Trophoblast cell (in vitro differentiated cells and primary cell): ENCODE results near the gene NCAM1.

Experiments used
- DNase-seq, 2 donors: peaks; one replicate each; pipeline ENCODE4 v3.0.0-alpha.2; 2016
- H2AFZ ChIP-seq: 2 replicates; pipeline ENCODE4 v1.6.1; 2013; ENCODE audit warnings: low read length, moderate library complexity, mild to moderate bottlenecking; ENCODE audit not compliant: insufficient read depth, poor library complexity
- H2AK5ac ChIP-seq: 2 replicates; pipeline ENCODE4 v1.6.1; 2013; ENCODE audit warnings: mild to moderate bottlenecking, low read length
- H2BK120ac ChIP-seq: 2 replicates; pipeline ENCODE4 v1.6.1; 2013; ENCODE audit warnings: low read length, mild to moderate bottlenecking, moderate library complexity; ENCODE audit not compliant: insufficient read depth, poor library complexity
- H2BK12ac ChIP-seq: 2 replicates; pipeline ENCODE4 v1.6.1; 2013; ENCODE audit warnings: mild to moderate bottlenecking, low read length, moderate library complexity
- H2BK5ac ChIP-seq: 2 replicates; pipeline ENCODE4 v1.6.1; 2013; ENCODE audit warnings: low read length, low read depth, moderate library complexity, mild to moderate bottlenecking; ENCODE audit not compliant: poor library complexity
- H3K14ac ChIP-seq: 2 replicates; pipeline ENCODE4 v1.6.1; 2013; ENCODE audit warnings: mild to moderate bottlenecking, low read length
- H3K18ac ChIP-seq: 2 replicates; pipeline ENCODE4 v1.6.1; 2013; ENCODE audit warnings: mild to moderate bottlenecking, low read length
- H3K23ac ChIP-seq: 2 replicates; pipeline ENCODE4 v1.6.1; 2013; ENCODE audit warnings: low read length
- H3K27ac ChIP-seq: 2 replicates; pipeline ENCODE4 v1.5.1; 2013; ENCODE audit warnings: low read depth, mild to moderate bottlenecking, inconsistent platforms, low read length, moderate library complexity
- H3K27me3 ChIP-seq: 2 replicates; pipeline ENCODE4 v1.6.1; 2013; ENCODE audit warnings: inconsistent platforms, mild to moderate bottlenecking, low read length, moderate library complexity; ENCODE audit not compliant: insufficient read depth
- H3K36me3 ChIP-seq, 2 experiments: 1 replicate in 1 of 2; 2 replicates in 1 of 2; pipeline ENCODE4 v1.6.1; 2013; ENCODE audit warnings: low read length in 2 of 2, mild to moderate bottlenecking in 2 of 2, moderate library complexity in 1 of 2; ENCODE audit not compliant: insufficient read depth in 2 of 2, control insufficient read depth in 1 of 2
- H3K4ac ChIP-seq: 2 replicates; pipeline ENCODE4 v1.6.1; 2013; ENCODE audit warnings: low read depth, mild to moderate bottlenecking, low read length, moderate library complexity
- H3K4me1 ChIP-seq, 2 experiments: 1 replicate in 1 of 2; 2 replicates in 1 of 2; pipeline ENCODE4 v1.6.1; 2013; ENCODE audit warnings: low read length in 2 of 2, mild to moderate bottlenecking in 2 of 2, moderate library complexity in 1 of 2; ENCODE audit not compliant: insufficient read depth in 2 of 2, control insufficient read depth in 1 of 2
- H3K4me2 ChIP-seq: 2 replicates; pipeline ENCODE4 v1.6.1; 2013; ENCODE audit warnings: inconsistent platforms, mild to moderate bottlenecking, low read length, moderate library complexity
- H3K4me3 ChIP-seq: 2 replicates; pipeline ENCODE4 v1.5.1; 2013; ENCODE audit warnings: mild to moderate bottlenecking, low read depth, low read length, inconsistent platforms
- H3K79me1 ChIP-seq: one replicate; pipeline ENCODE4 v1.6.1; 2013; ENCODE audit warnings: low read length
- H3K79me2 ChIP-seq: 2 replicates; pipeline ENCODE4 v1.6.1; 2013; ENCODE audit warnings: low read length, mild to moderate bottlenecking; ENCODE audit not compliant: control insufficient read depth, insufficient read depth, poor library complexity
- H3K9ac ChIP-seq: 2 replicates; pipeline ENCODE4 v1.6.1; 2013; ENCODE audit warnings: mild to moderate bottlenecking, low read length
- H3K9me3 ChIP-seq: 2 replicates; pipeline ENCODE4 v1.6.1; 2013; ENCODE audit warnings: low read depth, mild to moderate bottlenecking, control low read depth, inconsistent platforms, low read length; ENCODE audit not compliant: insufficient read depth
- H4K12ac ChIP-seq: 2 replicates; pipeline ENCODE4 v1.6.1; 2013; ENCODE audit warnings: low read depth, mild to moderate bottlenecking, low read length, moderate library complexity
- H4K8ac ChIP-seq: 2 replicates; pipeline ENCODE4 v1.6.1; 2013; ENCODE audit warnings: low read depth, mild to moderate bottlenecking, low read length, moderate library complexity
- H4K91ac ChIP-seq: one replicate; pipeline ENCODE4 v1.6.1; 2013; ENCODE audit warnings: low read depth, mild to moderate bottlenecking, low read length, moderate library complexity
- WGBS: extraction: QIAGEN DNeasy Blood & Tissue Kit; methylation state at CpG from one replicate; pipeline ENCODE4 v1.1.7; 2013; ENCODE audit warnings: missing lambda C conversion rate; ENCODE audit not compliant: insufficient read length, insufficient coverage; ENCODE audit errors: extremely low coverage; 5-methylcytosine and 5-hydroxymethylcytosine counted together

NCAM1 gene

GRCh38 chr11:113247221-113247620, 286.0 kb downstream of the NCAM1 start:
- H2AK5ac ChIP-seq: no peak overlapping the region
- no peak overlapping the region for H3K4me3 ChIP-seq
- no peak overlapping the region for H3K4me2 ChIP-seq
- no peak overlapping the region for H3K9ac ChIP-seq
- H3K4me1 ChIP-seq: no peaks in the 10 kb centered on the region
- no peak overlapping the region for H4K12ac ChIP-seq
- no peaks in the 10 kb centered on the region for H3K79me1 ChIP-seq
- no peak overlapping the region for H4K91ac ChIP-seq
- DNase-seq: no peak
- no peak overlapping the region for H2BK120ac ChIP-seq
- H3K14ac ChIP-seq: no peak overlapping the region
- no peak overlapping the region for H2AFZ ChIP-seq
- no peaks in the 10 kb centered on the region for H3K36me3 ChIP-seq
- H3K4ac ChIP-seq: no peak overlapping the region
- no CpG with 5 or more reads among the region's 8 CpGs for WGBS
- no peak overlapping the region for H2BK12ac ChIP-seq
- H3K27me3 ChIP-seq: no peaks in the 10 kb centered on the region
- H3K23ac ChIP-seq: no peak overlapping the region
- no peak overlapping the region for H3K27ac ChIP-seq
- H3K79me2 ChIP-seq: no peaks in the 10 kb centered on the region
- H4K8ac ChIP-seq: no peak overlapping the region
- H3K9me3 ChIP-seq: no peaks in the 10 kb centered on the region
- no peak overlapping the region for H2BK5ac ChIP-seq
- no peak overlapping the region for H3K18ac ChIP-seq

- Histone ChIP-seq H2AK5ac (no peak overlapping the region), H4K8ac (no peak overlapping the region), H2BK120ac (no peak overlapping the region), H3K18ac (no peak overlapping the region), H3K4me1 (no peaks in the 10 kb centered on the region), H3K9me3 (no peaks in the 10 kb centered on the region), H4K91ac (no peak overlapping the region), H3K27me3 (no peaks in the 10 kb centered on the region), H3K27ac (no peak overlapping the region), H3K79me2 (no peaks in the 10 kb centered on the region), H3K23ac (no peak overlapping the region), H3K4me2 (no peak overlapping the region), H3K79me1 (no peaks in the 10 kb centered on the region), H2BK5ac (no peak overlapping the region), H3K9ac (no peak overlapping the region), H3K36me3 (no peaks in the 10 kb centered on the region), H2BK12ac (no peak overlapping the region), H3K14ac (no peak overlapping the region), H3K4ac (no peak overlapping the region), H2AFZ (no peak overlapping the region), H3K4me3 (no peak overlapping the region), H4K12ac (no peak overlapping the region)
- WGBS: no CpG with 5 or more reads among the region's 6 CpGs
- peak in 1 of 2 donors; percentile 12 for DNase-seq
Observed at GRCh38 chr11:113247966-113248365, 286.7 kb downstream of the NCAM1 start.

DNA sequence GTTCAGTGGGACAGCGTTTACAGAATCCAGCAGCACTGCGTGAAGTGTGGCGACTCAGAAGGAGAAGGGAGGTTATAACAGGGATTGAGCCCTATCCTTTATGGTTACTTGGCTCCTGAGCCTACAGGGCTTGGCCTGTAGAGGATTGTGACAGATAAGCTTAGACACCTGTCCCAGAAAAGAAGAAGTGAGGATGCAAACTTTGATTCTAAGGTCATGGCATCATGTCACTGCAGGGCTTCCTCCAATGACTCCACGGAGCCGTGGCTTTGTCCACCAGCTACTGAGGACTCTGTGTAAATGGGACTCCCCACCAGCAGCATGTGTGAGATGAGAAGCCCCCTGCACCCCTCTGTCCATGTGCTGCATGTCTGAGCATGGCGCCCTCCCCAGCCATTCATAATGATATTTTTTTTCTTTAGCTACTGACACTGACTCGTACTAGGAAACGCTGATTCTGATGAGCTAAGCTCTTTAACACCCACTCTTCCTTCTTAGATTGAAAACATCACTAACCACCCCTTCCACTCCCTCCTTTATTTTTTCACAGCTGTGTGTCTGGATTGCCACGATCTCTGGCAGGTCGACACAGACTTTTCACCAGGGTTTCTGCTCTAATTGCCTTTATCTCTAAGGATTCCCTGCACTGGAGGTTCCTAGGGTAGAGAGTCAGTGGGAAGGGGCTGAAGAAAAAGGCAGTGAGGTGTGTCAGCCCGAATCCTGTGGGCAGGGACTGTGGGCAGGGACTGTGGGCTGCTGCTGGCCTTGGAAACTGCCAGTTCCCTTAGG, 287.7 kb downstream of the NCAM1 start:
- Histone ChIP-seq H3K79me2 (no peaks in the 10 kb centered on the region), H3K36me3 (no peaks in the 10 kb centered on the region), H3K14ac (no peak overlapping the region), H4K12ac (no peak overlapping the region), H3K4ac (no peak overlapping the region), H2AFZ (no peak overlapping the region), H3K79me1 (no peaks in the 10 kb centered on the region), H4K8ac (no peak overlapping the region), H3K18ac (no peak overlapping the region), H3K4me1 (no peaks in the 10 kb centered on the region), H3K27ac (no peak overlapping the region), H3K27me3 (no peaks in the 10 kb centered on the region), H3K23ac (no peak overlapping the region), H3K4me2 (no peak overlapping the region), H3K9me3 (no peaks in the 10 kb centered on the region), H4K91ac (no peak overlapping the region), H2AK5ac (no peak overlapping the region), H3K9ac (no peak overlapping the region), H3K4me3 (no peak overlapping the region), H2BK120ac (no peak overlapping the region), H2BK12ac (no peak overlapping the region), H2BK5ac (no peak overlapping the region)
- no peak for DNase-seq
- no CpG with 5 or more reads among the region's 11 CpGs for WGBS

GRCh38 chr11:113249491-113249763, 288.2 kb downstream of the NCAM1 start:
- no peak overlapping the region for H3K23ac ChIP-seq
- H2BK12ac ChIP-seq: no peak overlapping the region
- H4K8ac ChIP-seq: no peak overlapping the region
- H3K4me3 ChIP-seq: no peak overlapping the region
- no peaks in the 10 kb centered on the region for H3K4me1 ChIP-seq
- H2AFZ ChIP-seq: no peak overlapping the region
- no peaks in the 10 kb centered on the region for H3K79me1 ChIP-seq
- no peaks in the 10 kb centered on the region for H3K79me2 ChIP-seq
- no peaks in the 10 kb centered on the region for H3K36me3 ChIP-seq
- no peak for DNase-seq
- H3K4ac ChIP-seq: no peak overlapping the region
- no peak overlapping the region for H3K9ac ChIP-seq
- no peak overlapping the region for H3K4me2 ChIP-seq
- H3K27ac ChIP-seq: no peak overlapping the region
- no peak overlapping the region for H4K91ac ChIP-seq
- H4K12ac ChIP-seq: no peak overlapping the region
- no peak overlapping the region for H3K18ac ChIP-seq
- no peaks in the 10 kb centered on the region for H3K27me3 ChIP-seq
- no peak overlapping the region for H2BK120ac ChIP-seq
- H2BK5ac ChIP-seq: no peak overlapping the region
- no peak overlapping the region for H2AK5ac ChIP-seq
- H3K9me3 ChIP-seq: no peaks in the 10 kb centered on the region
- no CpG with 5 or more reads among the region's 2 CpGs for WGBS
- no peak overlapping the region for H3K14ac ChIP-seq
